HK-2 (cell line): ENCODE measurements around the gene PAX9.
"Not testable (repeated sequence)": the region's sequence is repeated elsewhere in the genome, so short reads cannot be mapped to it uniquely, and the experiment has no call there.

ENCODE experiments used
- DNase-seq: peaks from one replicate; pipeline ENCODE4 v3.0.0-alpha.2; 2018; ENCODE audit not compliant: unreplicated experiment

The PAX9 gene

DNA sequence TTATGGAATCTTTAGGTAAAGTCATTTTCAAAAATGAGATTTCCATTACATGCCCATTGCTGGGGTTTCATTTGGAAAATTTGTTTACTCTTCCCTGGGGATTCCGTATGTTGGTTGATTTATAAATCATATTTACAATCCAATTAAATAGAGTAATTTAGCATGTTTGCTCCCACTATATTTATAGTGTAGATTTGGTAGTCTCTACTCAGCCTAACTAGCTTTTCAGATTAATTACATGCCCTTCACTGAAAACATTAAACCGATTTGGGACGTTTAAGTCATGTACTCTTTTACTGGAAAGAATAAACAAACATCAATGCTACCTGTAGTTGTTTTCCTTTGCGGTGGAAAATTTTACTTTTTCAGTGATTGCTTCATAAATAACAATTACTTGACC is 10.4 kb downstream of the PAX9 start:
- DNase-seq = no peak

DNA sequence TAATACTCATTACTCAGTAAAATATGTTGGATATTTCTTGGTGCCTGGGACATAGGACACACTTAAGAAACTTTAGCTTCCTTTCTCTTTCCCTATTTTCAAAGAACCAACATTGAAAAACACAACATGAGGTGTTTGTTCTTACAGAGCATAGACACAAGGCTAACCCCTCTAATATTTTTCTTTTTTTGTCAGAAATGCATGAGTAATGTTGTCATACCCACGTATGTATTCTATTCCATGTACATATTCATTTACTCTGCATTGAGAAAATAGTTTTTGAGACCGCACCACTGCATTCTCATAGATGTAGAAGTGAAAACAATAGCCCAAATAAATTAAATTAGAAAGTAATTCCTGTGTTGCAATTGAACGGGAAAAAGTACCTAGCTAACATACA is 13.0 kb downstream of the PAX9 start:
- no peak for DNase-seq

DNA sequence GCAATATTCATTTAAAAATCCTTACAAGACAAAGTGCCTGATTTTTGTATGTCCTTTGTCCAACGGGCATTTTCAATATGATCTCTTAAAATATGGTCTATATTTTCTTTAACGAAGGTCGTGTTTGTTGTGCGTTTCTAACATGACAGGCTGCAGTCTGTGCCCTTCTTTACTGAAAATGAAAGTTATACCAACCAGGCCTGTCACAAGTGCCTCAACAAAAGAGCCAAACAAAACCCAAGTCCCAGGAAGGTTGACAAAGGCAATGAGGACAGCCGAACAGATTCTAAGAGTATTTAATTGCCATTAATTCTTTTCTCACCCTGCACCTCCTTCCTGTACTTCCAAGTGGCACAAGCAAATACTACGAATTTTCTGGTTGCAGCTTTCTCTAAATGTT is 13.9 kb downstream of the PAX9 start:
- DNase-seq = no peak

DNA sequence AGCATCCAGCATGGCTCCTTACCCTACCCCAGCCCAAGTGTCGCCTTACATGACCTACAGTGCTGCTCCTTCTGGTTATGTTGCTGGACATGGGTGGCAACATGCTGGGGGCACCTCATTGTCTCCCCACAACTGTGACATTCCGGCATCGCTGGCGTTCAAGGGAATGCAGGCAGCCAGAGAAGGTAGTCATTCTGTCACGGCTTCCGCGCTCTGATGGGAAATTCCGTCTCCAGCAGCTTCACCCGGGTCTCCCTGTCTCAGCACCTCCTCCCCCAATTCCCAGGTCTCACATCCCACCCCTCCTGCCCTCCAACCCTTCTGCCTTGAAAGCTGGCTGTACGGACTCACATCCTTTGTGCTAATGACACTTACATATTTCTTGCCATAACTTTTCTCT is 14.6 kb downstream of the PAX9 start:
- DNase-seq = no peak

DNA sequence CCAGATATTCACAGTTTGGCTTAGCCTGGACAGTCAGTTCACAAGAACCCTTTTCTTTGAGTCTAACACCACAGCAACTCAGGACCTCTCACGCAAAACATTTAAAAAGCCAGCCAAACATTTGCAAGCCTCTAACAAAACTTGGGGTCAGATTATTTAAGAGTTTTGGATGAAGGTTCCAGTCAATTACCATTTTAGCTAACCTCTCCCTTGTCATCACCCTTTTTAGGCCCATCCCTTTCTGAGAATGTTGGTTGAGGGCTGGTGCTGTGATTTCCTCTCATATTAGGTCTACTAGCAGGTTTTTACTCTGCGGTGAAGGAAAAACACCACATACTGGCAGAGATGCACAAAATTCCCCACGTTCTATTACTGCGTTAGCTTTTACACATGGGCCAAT is 20.7 kb downstream of the PAX9 start:
- no peak for DNase-seq

DNA sequence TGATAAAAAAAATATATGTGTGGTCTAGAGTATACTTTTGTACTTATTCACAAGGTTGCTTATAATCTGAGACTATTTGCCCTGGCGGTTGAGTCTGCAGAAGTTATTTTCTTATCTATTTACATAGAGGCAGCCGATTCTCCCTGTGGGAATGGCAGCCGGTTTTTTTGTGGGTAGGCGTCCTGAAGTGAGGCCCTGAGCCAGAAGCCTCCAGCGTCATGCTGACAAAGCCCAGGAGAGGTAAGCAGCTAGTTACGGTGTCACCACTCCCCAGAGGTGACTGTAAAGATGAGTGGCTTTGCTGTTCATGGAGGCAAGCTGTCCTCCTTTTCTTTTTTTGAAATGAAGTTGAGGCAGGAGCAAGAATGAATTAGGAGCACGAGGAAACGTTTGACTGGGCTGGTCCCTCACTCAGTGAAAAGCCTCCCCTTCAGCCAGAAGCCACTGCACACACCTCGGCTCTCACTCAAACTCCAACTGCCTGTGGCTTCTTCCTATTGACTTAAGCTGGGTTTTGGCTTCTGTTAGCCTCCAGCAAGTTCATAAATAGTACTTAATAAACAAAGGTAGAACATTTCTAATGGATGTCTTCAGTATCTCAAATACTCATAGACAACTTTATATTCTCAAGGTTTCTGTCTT is 21.5 kb downstream of the PAX9 start:
- DNase-seq = no peak

DNA sequence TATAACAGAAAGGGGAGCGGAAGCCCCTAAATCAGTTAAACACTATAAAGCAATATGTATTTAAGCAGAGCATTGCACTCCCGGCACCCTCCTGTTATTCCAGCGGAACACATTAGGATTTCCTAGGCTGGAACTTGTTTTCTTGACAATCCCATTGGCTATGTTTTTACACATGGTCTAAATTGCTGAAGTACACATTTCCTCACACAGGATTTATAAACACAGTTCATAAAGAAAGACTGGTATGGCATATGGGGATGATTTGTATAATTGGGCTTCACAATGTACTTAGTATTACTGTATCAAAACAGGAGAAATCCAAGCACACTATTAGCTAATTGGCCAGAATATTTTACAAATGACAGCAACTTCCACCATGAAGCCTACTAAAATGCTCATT is 23.3 kb downstream of the PAX9 start:
- DNase-seq = no peak

DNA sequence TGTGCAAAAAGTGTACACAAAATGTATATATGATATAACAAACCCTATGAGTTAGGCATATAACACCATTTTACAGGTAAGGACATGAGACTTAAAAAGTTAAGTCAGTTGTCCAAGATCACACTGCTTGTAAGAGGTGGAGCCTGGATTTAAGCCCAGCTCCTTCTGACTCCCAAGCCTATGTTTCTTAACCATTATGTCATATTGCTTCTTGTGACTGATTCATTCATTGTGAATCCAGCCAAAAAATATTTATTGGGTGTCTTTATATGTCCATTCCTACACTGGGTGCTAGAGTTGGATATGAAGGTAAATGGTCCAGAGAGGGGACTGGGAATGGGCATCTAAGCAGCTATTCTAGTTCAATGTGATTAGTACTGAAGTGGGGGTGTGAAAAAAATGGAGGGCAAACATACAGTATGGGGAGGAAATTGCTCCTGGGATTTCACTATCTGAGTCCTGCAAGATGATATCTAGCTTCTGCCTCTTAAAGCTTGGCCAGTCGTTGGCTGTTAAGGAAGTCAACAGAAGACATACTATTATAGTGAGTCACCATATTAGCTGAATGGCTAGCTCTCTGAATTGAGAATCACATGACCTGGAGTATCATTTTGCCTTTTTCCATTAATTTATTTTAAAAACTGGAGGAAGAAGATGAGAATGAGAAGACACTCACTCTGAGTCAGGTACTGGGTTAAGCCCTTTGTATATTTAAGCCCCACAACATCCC is 28.8 kb downstream of the PAX9 start:
- no peak for DNase-seq

DNA sequence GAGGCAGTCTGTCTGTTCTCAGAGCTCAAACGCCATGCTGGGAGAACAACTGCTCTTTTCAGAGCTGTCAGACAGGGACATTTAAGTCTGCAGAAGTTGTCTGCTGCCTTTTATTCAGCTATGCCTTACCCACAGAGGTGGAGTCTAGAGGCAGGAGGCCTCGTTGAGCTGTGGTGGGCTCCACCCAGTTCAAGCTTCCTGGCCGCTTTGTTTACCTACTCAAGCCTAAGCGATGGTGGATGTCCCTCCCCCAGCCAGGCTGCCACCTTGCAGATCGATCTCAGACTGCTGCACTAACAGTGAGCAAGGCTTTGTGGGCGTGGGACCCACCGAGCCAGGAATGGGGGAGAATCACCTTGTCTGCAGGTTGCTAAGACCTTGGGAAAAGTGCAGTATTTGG is 37.8 kb downstream of the PAX9 start:
- not testable (repeated sequence) for DNase-seq

DNA sequence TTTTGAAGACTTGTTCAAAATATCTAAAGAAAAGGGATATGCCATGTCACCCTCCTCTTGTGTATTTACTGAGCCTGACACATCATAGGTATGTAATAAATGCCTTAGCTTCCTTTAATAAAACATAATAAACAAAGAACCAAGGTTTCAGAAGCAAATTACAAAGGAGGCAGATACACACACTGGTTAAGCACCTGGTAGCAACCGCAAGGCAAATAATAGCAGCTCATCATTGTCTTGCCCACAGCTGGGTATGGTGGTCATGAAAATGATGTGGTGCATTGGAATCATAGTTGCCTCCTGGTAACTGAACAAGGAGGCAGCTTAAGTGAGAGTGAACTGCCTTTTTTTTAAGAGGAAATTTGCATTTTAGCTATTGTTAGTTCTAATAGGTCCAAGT is 39.0 kb downstream of the PAX9 start:
- DNase-seq = no peak

DNA sequence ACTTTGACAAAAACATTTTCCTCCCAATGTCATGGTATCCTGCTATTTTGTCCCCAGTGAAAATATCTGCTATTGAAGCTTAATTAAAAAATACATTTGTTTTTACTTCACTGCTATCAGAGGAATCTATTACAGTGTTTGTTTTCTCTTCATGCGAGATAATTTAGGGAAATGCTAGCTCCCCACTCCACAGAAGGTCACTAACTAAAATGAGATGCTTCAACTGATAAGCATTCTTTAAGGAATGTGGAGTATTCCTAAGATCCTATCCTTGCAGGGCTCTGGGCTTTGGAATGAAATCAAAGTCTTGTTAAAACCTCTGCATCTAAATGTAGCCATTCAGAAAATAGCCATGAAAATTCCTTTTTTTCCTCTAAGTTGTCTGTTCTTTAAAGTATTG is 39.5 kb downstream of the PAX9 start:
- no peak for DNase-seq

DNA sequence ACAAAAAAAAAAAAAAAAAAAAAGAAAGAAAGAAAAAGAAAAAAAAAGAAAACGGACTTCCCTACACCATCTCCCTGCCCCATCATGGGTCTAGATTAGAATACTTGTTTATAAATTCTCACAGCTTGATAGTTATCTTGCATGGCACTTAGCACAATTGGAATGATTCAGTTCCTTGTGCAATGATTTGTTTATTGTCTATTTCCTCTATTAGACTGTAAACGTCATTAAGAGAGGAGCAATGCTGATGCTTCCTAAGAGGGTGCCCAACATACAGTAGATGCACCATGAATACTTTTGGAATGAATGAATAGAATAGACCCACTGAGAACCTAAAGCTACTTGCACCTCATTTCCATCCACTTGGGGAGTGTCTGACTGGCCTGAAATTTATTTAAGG is 40.8 kb downstream of the PAX9 start:
- no peak for DNase-seq

DNA sequence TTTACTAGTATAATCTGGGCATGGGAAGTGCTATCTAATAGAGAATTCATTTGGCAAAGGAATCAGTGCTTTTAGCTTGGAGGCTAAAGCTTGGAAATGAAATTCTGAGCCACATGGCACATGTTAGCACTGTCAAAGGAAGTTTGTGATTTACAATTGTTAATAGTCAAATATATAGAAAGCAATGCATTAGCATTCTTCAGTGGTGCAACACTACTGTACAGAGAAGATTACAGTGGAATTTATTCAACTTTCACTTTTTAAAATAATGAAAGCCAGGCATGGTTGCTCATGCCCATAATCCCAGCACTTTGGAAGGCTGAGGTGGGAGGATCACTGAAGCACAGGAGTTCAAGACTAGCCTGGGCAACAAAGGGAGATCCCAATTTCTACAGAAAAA is 45.9 kb downstream of the PAX9 start:
- DNase-seq = no peak

DNA sequence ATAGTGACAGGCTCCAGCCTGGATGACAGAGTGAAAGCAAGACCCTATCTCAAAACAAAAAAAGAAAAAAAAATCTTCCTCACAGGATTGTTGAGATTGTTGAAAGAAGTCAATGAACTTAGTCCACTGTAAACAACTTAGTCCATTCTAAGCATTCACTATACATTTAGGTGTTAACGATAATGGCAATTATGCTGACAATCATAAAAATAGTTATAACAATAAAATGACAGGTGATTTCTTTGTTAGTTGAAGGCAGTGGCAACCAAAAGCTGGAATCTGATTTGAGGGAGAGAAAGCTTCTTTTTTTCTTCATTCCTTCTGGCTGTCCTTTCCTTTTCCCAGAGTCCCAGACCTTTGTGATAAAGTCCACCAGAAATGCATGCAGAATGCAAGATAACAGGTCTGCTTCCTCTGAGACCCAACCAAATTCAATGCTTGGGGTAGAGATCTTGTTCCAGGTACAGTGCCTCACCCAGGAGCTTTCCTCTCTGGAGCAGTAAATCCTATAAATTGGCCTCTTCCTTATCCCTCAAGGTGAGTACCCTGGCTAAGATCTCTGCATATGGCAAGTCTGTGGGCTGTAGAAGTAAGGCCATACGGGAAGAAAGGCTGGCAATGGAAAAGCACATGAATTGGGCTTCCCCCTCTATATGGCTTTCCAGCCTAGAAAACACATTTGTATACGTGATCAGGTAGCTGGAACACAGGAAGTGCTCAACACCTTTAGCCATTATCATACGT is 52.5 kb downstream of the PAX9 start:
- no peak for DNase-seq

DNA sequence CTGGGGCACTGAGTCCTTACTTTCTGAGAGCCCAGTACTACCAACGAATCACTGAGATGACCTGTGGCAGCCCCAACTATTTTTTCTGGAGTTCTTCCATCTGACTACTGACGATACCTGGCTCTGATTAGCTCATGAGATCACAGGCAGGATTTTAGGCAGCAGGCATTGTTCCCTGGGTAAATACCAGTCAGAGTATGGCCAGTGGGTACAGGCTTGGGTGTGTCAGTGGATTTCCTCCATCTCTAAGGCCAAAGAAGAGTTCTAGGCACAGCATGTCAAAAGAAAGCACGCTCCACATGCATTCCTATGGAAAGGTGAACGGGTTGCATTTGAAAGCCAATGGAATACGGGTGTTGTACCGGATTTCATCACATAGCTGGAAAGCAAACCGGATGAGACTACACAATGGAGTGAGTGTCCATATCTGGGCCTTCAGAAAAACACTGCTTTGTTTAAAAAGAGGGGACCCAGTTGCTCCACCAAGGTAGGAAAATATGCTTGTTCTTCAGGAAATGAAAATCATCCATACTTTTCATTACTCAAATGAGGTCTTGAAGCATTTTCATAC is 55.0 kb downstream of the PAX9 start:
- no peak for DNase-seq

DNA sequence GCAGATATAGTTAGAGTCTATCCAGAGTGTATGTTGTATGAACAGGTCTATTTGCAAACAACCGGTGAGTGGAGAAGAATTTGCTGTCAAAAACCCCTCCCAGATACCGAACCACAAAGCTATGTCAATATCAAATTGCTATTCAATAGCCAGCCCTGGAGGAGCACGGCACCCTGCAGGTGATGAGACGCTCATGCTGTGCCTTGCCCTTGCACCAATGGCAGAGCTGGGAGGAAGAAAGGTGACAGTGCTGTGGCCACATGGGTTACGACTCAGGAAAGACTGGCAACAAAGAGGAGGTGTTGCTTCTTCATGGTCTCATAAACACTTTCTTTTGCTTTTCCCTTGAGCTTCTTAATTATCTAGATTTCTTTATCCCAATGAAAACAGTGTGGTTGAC is 55.7 kb downstream of the PAX9 start:
- no peak for DNase-seq

DNA sequence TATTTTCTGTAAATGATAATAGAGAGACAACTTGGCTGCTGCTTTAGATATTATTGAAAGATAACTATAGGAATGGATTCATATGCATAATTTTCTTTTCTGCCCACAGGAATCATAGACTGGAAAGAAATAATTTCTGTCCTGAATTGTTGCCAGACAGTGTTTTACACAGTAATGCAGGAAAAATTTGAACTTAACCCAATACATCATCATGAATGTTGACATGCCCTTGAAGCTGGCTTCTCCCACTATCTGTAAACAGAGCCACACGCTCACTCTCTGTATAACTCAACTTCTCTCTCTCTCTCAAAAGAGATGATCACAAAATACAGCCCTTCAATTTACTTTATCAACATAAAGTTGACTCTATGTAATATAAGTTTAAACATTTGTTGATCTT is 56.6 kb downstream of the PAX9 start:
- DNase-seq = no peak

DNA sequence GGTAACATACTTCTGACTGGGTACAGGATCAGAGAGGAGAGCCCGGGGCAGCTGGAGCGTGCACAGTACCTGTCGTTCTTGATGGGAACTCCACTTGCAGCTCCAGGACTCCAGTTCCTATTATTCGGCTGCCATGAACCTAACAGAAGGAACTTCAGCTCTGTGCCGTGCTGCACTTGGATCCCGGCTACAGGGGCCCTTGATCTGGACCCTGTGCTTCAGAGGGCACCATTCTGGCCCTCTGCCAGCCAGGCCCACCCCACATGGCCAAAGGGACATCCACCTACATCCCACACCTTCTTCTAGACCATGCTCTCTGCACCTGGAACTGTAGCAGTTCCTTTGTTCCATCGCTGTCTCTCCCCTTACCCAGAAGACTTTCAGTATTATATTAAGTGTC is 58.2 kb downstream of the PAX9 start:
- DNase-seq = no peak

DNA sequence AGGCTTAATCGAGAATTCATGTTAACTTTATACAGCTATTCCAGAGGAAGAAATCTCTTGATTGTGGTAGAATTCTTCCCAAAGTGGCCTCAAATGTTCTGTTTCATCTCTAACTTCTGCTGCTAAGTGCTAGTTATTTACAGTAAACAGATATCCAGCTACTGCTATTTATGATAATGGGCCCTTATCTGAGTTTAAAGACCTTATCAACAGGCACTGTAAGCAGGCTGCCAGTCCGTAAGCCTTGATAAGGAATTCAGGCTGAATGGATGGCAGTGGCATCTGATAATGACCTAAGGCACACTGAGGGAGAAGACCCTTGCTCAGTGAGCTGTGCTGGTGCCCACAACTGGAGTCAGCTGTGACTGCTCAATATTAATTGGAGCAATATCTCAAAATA is 59.0 kb downstream of the PAX9 start:
- DNase-seq = no peak

DNA sequence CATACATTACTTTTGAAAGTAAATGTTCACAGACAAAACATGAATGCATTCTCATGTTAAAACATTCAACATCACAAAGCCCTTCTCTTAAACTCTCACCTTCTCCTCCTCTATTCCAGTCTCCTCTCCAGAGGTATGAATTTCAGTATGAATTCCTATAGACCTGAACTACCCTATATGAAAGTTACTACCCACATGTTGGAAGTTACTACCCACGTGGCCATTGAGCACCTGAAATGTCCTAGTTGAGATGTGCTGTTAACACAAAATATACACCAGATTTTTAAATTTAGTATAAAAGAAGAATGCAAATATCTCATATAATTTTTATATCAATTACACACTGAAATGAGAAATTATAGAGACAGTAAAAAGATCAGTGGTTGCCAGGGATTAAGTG is 60.2 kb downstream of the PAX9 start:
- DNase-seq = no peak

DNA sequence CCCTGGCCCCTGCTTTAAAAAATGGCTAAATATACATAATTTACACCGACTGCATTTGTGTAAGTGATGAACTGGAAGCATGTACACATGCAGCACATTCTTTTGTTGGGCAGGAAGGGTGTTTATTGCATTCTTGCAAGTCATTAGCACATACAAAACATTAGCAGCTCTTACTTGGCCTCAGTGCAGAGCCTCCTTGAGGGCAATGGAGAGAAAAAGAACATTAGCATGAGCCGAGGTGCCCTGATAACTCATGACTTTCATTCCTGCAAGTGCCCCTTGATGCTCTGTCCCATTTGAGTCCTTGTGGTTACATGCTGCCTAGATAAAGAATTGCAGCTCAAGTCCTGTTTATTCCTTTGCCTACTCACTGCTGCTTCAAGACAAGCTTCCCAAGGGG is 61.9 kb downstream of the PAX9 start:
- no peak for DNase-seq

DNA sequence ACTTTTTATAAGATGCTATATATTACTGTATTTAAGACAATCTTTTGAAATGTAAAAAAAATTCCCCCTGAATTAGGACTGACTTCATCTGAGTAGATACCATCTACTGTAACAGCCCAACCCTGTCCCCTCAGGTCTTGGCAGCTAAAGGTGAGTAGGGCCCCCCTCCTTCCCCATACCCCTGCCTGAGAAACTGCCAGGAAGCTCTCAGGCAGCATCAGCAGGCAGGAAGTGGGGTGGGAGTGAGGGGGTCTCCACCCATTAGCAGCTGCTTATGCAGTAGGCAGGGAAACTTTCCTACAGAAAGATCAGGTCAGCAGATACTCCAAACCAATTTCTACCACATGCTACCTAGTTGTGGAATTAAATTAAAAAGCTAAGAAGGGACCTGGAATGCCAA is 62.5 kb downstream of the PAX9 start:
- no peak for DNase-seq

DNA sequence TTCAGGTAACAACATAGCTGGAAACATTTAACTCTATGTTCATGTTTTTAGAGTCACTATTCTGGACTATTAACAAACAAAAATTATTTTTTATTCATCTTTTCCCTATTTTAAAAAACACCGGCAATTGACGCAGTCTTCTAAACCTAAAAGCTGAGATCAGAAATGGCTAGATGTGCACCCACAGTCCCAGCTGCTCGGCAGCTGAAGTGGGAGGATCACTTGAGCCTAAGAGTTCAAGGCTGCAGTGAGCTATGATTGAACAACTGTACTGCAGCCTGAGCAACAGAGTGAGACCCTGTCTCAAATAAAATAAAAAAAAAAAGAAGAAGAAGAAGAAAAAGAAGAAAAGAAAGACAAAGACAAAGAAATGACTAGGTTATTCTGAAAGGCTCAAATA is 64.5 kb downstream of the PAX9 start:
- no peak for DNase-seq
